Ishikawa (cell line): ENCODE results near the gene PTPRQ.

ENCODE experiments used
- CEBPB ChIP-seq: IDR thresholded peaks from 2 replicates; pipeline ENCODE4 v1.6.1; 2012
- CREB1 ChIP-seq: IDR thresholded peaks from 2 replicates; pipeline ENCODE4 v1.6.1; 2012; ENCODE audit warnings: low read depth
- EGR1 ChIP-seq: IDR thresholded peaks from 2 replicates; pipeline ENCODE4 v1.6.1; 2012
- EP300 ChIP-seq: IDR thresholded peaks from 2 replicates; pipeline ENCODE4 v1.6.1; 2012; ENCODE audit warnings: borderline replicate concordance
- FOXM1 ChIP-seq: IDR thresholded peaks from 2 replicates; pipeline ENCODE4 v1.6.1; 2012; ENCODE audit warnings: low read depth, borderline replicate concordance
- NFIC ChIP-seq: IDR thresholded peaks from 2 replicates; pipeline ENCODE4 v1.6.1; 2012
- RAD21 ChIP-seq: IDR thresholded peaks from 2 replicates; pipeline ENCODE4 v1.6.1; 2012; ENCODE audit warnings: low read depth
- TAF1 ChIP-seq: IDR thresholded peaks from 2 replicates; pipeline ENCODE4 v1.6.1; 2012; ENCODE audit warnings: low read depth, mild to moderate bottlenecking
- TCF12 ChIP-seq: IDR thresholded peaks from 2 replicates; pipeline ENCODE4 v1.6.1; 2012; ENCODE audit warnings: low read depth
- TEAD4 ChIP-seq: IDR thresholded peaks from 2 replicates; pipeline ENCODE4 v1.6.1; 2012
- YY1 ChIP-seq: IDR thresholded peaks from 2 replicates; pipeline ENCODE4 v1.6.1; 2012; ENCODE audit warnings: low read depth
- ZBTB7A ChIP-seq: IDR thresholded peaks from 2 replicates; pipeline ENCODE4 v1.6.1; 2012; ENCODE audit warnings: low read depth
- TF ChIP-seq, protein P1 (sequence below): IDR thresholded peaks from 2 replicates; pipeline ENCODE4 v1.6.1; 2012
- TF ChIP-seq, protein P2 (sequence below): IDR thresholded peaks from 2 replicates; pipeline ENCODE4 v1.6.1; 2012
- TF ChIP-seq, protein P3 (sequence below): IDR thresholded peaks from 2 replicates; pipeline ENCODE4 v1.6.1; 2012; ENCODE audit warnings: low read depth, mild to moderate bottlenecking

Gene PTPRQ

DNA sequence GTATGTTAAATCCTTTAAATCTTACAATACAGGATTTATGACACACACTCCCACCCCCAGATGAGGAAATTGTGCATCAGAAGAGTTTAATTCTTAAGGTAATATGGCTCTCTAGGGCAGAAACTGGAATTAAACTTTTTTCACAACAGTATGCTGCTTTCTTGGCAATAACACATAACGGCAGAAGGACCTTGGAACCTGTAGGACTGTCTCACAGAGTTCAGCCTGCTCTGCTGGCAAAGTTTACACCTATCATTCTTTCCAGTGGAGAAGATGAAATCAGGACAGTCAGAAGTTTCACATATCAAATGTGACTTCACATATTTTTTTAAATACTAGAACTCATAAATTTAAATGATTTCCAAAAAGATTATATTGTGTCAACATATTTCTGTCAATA is 232.8 kb downstream of the PTPRQ start:
- TF ChIP-seq, protein P1, sequence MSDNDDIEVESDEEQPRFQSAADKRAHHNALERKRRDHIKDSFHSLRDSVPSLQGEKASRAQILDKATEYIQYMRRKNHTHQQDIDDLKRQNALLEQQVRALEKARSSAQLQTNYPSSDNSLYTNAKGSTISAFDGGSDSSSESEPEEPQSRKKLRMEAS, result no peak
- TF ChIP-seq, protein P2, sequence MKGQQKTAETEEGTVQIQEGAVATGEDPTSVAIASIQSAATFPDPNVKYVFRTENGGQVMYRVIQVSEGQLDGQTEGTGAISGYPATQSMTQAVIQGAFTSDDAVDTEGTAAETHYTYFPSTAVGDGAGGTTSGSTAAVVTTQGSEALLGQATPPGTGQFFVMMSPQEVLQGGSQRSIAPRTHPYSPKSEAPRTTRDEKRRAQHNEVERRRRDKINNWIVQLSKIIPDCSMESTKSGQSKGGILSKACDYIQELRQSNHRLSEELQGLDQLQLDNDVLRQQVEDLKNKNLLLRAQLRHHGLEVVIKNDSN, result no peak
- no peak for TF ChIP-seq CREB1
- no peak for TF ChIP-seq EGR1

DNA sequence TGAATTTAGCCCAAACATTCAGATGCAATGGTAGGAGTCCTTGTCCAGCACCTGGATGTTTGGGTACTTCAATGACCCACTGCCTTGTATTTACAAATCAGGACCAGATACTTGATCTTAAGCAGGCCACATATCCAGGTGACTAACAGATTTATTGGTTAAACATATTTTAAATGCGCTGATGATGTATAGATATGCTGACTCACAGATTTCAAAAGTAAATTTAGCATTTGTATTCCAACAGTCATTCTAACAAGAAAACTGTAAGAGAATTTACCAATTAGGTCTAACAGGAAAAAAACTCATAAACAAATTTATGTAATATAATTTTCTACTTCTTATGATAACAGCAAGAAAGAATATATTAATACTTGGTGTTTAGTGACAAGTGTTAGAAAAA is 234.0 kb downstream of the PTPRQ start:
- TF ChIP-seq RAD21 (no peak), CREB1 (no peak), NFIC (no peak), YY1 (no peak), EGR1 (no peak), FOXM1 (no peak), TCF12 (no peak), TEAD4 (no peak), CEBPB (no peak), ZBTB7A (no peak), TAF1 (no peak)
- TF ChIP-seq, protein P3, sequence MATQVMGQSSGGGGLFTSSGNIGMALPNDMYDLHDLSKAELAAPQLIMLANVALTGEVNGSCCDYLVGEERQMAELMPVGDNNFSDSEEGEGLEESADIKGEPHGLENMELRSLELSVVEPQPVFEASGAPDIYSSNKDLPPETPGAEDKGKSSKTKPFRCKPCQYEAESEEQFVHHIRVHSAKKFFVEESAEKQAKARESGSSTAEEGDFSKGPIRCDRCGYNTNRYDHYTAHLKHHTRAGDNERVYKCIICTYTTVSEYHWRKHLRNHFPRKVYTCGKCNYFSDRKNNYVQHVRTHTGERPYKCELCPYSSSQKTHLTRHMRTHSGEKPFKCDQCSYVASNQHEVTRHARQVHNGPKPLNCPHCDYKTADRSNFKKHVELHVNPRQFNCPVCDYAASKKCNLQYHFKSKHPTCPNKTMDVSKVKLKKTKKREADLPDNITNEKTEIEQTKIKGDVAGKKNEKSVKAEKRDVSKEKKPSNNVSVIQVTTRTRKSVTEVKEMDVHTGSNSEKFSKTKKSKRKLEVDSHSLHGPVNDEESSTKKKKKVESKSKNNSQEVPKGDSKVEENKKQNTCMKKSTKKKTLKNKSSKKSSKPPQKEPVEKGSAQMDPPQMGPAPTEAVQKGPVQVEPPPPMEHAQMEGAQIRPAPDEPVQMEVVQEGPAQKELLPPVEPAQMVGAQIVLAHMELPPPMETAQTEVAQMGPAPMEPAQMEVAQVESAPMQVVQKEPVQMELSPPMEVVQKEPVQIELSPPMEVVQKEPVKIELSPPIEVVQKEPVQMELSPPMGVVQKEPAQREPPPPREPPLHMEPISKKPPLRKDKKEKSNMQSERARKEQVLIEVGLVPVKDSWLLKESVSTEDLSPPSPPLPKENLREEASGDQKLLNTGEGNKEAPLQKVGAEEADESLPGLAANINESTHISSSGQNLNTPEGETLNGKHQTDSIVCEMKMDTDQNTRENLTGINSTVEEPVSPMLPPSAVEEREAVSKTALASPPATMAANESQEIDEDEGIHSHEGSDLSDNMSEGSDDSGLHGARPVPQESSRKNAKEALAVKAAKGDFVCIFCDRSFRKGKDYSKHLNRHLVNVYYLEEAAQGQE, result no peak

DNA sequence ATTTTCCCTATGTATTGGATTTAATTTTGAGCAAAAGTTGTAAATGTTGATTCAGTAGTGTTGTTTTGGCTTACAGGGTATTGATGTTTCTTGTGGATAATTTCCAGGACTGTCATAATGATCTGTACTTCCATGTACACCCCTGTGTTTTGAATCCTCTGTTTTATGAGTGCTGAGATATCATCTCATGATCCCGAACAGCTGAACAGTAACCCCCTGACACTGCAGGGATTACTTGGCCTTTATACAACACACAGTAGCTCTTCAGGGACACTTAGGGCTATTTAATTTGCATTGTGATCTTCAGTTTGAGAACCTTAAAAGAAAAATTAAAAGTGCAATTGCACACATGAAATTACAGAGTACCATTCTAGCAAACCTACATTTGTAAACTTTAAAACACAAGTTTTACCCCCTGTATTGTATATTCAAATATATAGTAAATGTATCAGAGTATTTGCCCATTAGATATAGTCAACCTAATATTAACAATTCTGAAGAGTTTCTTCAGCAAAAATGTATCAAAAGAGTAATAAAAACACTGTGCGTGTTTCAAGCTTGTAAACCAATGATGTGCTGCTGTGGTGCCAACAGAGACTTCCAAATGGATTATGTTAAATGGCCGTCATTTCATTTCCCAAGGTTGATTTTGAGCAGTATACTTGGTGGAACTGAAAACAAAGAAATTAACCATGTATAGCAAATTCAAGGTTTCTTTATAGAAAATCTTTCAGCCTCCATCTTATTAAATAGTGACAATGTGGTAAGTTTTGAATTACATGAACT is 235.5 kb downstream of the PTPRQ start:
- TF ChIP-seq TCF12 (no peak), RAD21 (no peak), EGR1 (no peak), CEBPB (no peak), TEAD4 (no peak), NFIC (no peak), ZBTB7A (no peak), YY1 (no peak), EP300 (no peak), CREB1 (no peak), FOXM1 (no peak), TAF1 (no peak)
- TF ChIP-seq, protein P1, result no peak
- TF ChIP-seq, protein P3, result no peak
- TF ChIP-seq, protein P2, result no peak

DNA sequence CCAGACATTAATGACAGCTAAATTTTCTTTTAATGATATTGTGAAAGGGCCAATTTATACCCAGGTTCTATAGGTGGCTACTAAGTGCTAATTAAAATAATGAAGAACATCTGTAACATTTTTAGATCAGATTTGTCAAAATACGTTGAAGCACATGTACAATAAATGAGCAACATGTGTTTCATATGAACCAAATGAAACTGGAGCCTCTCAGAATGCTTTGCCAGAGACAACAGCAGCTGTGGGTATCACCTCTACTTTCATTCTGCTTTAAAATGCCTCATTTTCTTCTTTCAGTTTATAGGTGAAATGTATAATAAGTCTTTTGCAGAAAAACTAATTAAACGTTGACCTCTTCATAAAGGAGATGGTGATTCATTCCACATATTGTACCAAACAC is 237.3 kb downstream of the PTPRQ start:
- TF ChIP-seq, protein P3, result no peak
- TF ChIP-seq TCF12 (no peak), RAD21 (no peak), CREB1 (no peak), NFIC (no peak), EGR1 (no peak), YY1 (no peak), CEBPB (no peak), EP300 (no peak), TEAD4 (no peak), FOXM1 (no peak), ZBTB7A (no peak), TAF1 (no peak)
- TF ChIP-seq, protein P2, result no peak
- TF ChIP-seq, protein P1, result no peak
